Activated T-helper 1 cell treated with anti-CD3 and anti-CD28 coated beads, Interleukin-12 subunit alpha, Interleukin-12 subunit beta, Interleukin-2, Interleukin-4 antibody, amounts not matched to agents 30 ng/mL and 10 ng/mL and 1 ng/mL, durations not matched to agents 14 hours and 24 hours and 36 hours (primary cell): ENCODE data around the gene TRABD2B. TPM values are rescaled to one million over a fixed set of nuclear protein-coding genes. Genes with fewer than 3 reads are reported as not detected.

Experiments
- DNase-seq: peaks from one replicate; pipeline ENCODE4 v3.0.0; 2021; ENCODE audit warnings: low spot score
- H3K27ac Mint-ChIP-seq: one replicate; pipeline ENCODE4 v1.8.0; 2021; ENCODE audit warnings: mild to moderate bottlenecking, mixed read lengths
- H3K27me3 Mint-ChIP-seq: one replicate; pipeline ENCODE4 v1.8.0; 2022; ENCODE audit warnings: mild to moderate bottlenecking, moderate library complexity, mixed read lengths; ENCODE audit not compliant: insufficient read depth
- H3K36me3 Mint-ChIP-seq: one replicate; pipeline ENCODE4 v1.8.0; 2021; ENCODE audit warnings: low read depth, mixed read lengths
- H3K4me1 Mint-ChIP-seq: one replicate; pipeline ENCODE4 v1.8.0; 2021; ENCODE audit warnings: low read depth, mixed read lengths
- H3K4me3 Mint-ChIP-seq: one replicate; pipeline ENCODE4 v1.8.0; 2021; ENCODE audit warnings: mild to moderate bottlenecking, moderate library complexity, mixed read lengths
- H3K9me3 Mint-ChIP-seq: one replicate; pipeline ENCODE4 v1.8.0; 2021; ENCODE audit warnings: mixed read lengths
- intact Hi-C: fragments of 100-400 bp; cut with micrococcal nuclease; formaldehyde crosslinking; loops from one replicate; pipeline ENCODE4 v1.15.1; 2024
- total RNA-seq: library from RNA; stranded (reverse); gene quantifications from 2 replicates; pipeline ENCODE4 v1.2.3, GENCODE V29; 2022

Gene TRABD2B
- total RNA-seq, 1 donor from 2014 or later, result not detected

GRCh38 chr1:48030211-48030610 is 33.0 kb upstream of the TRABD2B start:
- H3K27me3 Mint-ChIP-seq, result no peaks in the 10 kb centered on the region
- H3K27ac Mint-ChIP-seq, result no peak overlapping the region
- intact Hi-C loops, result no loop called here
- DNase-seq, result no peak
- no peaks in the 10 kb centered on the region for H3K36me3 Mint-ChIP-seq
- no peaks in the 10 kb centered on the region for H3K9me3 Mint-ChIP-seq
- no peak overlapping the region for H3K4me3 Mint-ChIP-seq
- no peaks in the 10 kb centered on the region for H3K4me1 Mint-ChIP-seq

GRCh38 chr1:48028218-48029069 is 31.3 kb upstream of the TRABD2B start:
- no peaks in the 10 kb centered on the region for H3K27me3 Mint-ChIP-seq
- H3K27ac Mint-ChIP-seq, result no peak overlapping the region
- no peak overlapping the region for H3K4me3 Mint-ChIP-seq
- H3K4me1 Mint-ChIP-seq, result no peaks in the 10 kb centered on the region
- intact Hi-C loops, result no loop called here
- H3K36me3 Mint-ChIP-seq, result no peaks in the 10 kb centered on the region
- DNase-seq, result no peak
- H3K9me3 Mint-ChIP-seq, result no peaks in the 10 kb centered on the region

- Mint-ChIP-seq H3K27ac (no peak overlapping the region), H3K4me3 (no peak overlapping the region), H3K4me1 (no peaks in the 10 kb centered on the region), H3K9me3 (no peaks in the 10 kb centered on the region), H3K36me3 (no peaks in the 10 kb centered on the region), H3K27me3 (no peaks in the 10 kb centered on the region)
- intact Hi-C loops, result no loop called here
- DNase-seq, result no peak
These were observed 30.3 kb upstream of the TRABD2B start for GRCh38 chr1:48027533-48027835.

- H3K27me3 Mint-ChIP-seq, result no peaks in the 10 kb centered on the region
- no peaks in the 10 kb centered on the region for H3K4me1 Mint-ChIP-seq
- no peak overlapping the region for H3K4me3 Mint-ChIP-seq
- no peaks in the 10 kb centered on the region for H3K9me3 Mint-ChIP-seq
- H3K27ac Mint-ChIP-seq, result no peak overlapping the region
- intact Hi-C loops, result no loop called here
- no peaks in the 10 kb centered on the region for H3K36me3 Mint-ChIP-seq
- DNase-seq, result no peak
These were observed 29.7 kb upstream of the TRABD2B start for GRCh38 chr1:48026701-48027532.

GRCh38 chr1:48026275-48026674 is 29.1 kb upstream of the TRABD2B start:
- intact Hi-C loops, result no loop called here
- Mint-ChIP-seq H3K27ac (no peak overlapping the region), H3K36me3 (no peaks in the 10 kb centered on the region), H3K27me3 (no peaks in the 10 kb centered on the region), H3K9me3 (no peaks in the 10 kb centered on the region), H3K4me1 (no peaks in the 10 kb centered on the region), H3K4me3 (no peak overlapping the region)
- no peak for DNase-seq

GRCh38 chr1:48025076-48025475 is 27.9 kb upstream of the TRABD2B start:
- intact Hi-C loops, result no loop called here
- no peak overlapping the region for H3K4me3 Mint-ChIP-seq
- no peaks in the 10 kb centered on the region for H3K36me3 Mint-ChIP-seq
- no peaks in the 10 kb centered on the region for H3K4me1 Mint-ChIP-seq
- no peak overlapping the region for H3K27ac Mint-ChIP-seq
- H3K9me3 Mint-ChIP-seq, result no peaks in the 10 kb centered on the region
- H3K27me3 Mint-ChIP-seq, result no peaks in the 10 kb centered on the region
- no peak for DNase-seq

GRCh38 chr1:48023488-48023887 is 26.3 kb upstream of the TRABD2B start:
- intact Hi-C loops, result no loop called here
- Mint-ChIP-seq H3K4me1 (no peaks in the 10 kb centered on the region), H3K4me3 (no peak overlapping the region), H3K9me3 (no peaks in the 10 kb centered on the region), H3K36me3 (no peaks in the 10 kb centered on the region), H3K27ac (no peak overlapping the region), H3K27me3 (no peaks in the 10 kb centered on the region)
- no peak for DNase-seq

- Mint-ChIP-seq H3K4me1 (no peaks in the 10 kb centered on the region), H3K27ac (no peak overlapping the region), H3K36me3 (no peaks in the 10 kb centered on the region), H3K4me3 (no peak overlapping the region), H3K9me3 (no peaks in the 10 kb centered on the region), H3K27me3 (no peaks in the 10 kb centered on the region)
- no peak for DNase-seq
- intact Hi-C loops, result no loop called here
These were observed 25.1 kb upstream of the TRABD2B start for GRCh38 chr1:48022306-48022705.

- H3K27ac Mint-ChIP-seq, result no peak overlapping the region
- intact Hi-C loops, result no loop called here
- no peak overlapping the region for H3K4me3 Mint-ChIP-seq
- no peak for DNase-seq
- no peaks in the 10 kb centered on the region for H3K27me3 Mint-ChIP-seq
- no peaks in the 10 kb centered on the region for H3K9me3 Mint-ChIP-seq
- H3K36me3 Mint-ChIP-seq, result no peaks in the 10 kb centered on the region
- no peaks in the 10 kb centered on the region for H3K4me1 Mint-ChIP-seq
These were observed 24.6 kb upstream of the TRABD2B start for GRCh38 chr1:48021792-48022191.

GRCh38 chr1:48019714-48020315 is 22.6 kb upstream of the TRABD2B start:
- intact Hi-C loops, result no loop called here
- Mint-ChIP-seq H3K27ac (no peak overlapping the region), H3K4me1 (no peaks in the 10 kb centered on the region), H3K36me3 (no peaks in the 10 kb centered on the region), H3K9me3 (no peaks in the 10 kb centered on the region), H3K4me3 (no peak overlapping the region), H3K27me3 (peaks cover 10% of the 10 kb centered on the region)
- no peak for DNase-seq

- no peaks in the 10 kb centered on the region for H3K9me3 Mint-ChIP-seq
- no peak for DNase-seq
- no peaks in the 10 kb centered on the region for H3K4me1 Mint-ChIP-seq
- no peaks in the 10 kb centered on the region for H3K36me3 Mint-ChIP-seq
- no peak overlapping the region for H3K27ac Mint-ChIP-seq
- no peak overlapping the region for H3K4me3 Mint-ChIP-seq
- intact Hi-C loops, result no loop called here
- H3K27me3 Mint-ChIP-seq, result peaks cover 16% of the 10 kb centered on the region
These were observed 21.6 kb upstream of the TRABD2B start for GRCh38 chr1:48018799-48019198.

- Mint-ChIP-seq H3K27ac (no peak overlapping the region), H3K4me3 (no peak overlapping the region), H3K4me1 (no peaks in the 10 kb centered on the region), H3K36me3 (no peaks in the 10 kb centered on the region), H3K27me3 (peaks cover 23% of the 10 kb centered on the region), H3K9me3 (no peaks in the 10 kb centered on the region)
- intact Hi-C loops, result no loop called here
- DNase-seq, result no peak
These were observed 20.5 kb upstream of the TRABD2B start for GRCh38 chr1:48017716-48018115.

- Mint-ChIP-seq H3K9me3 (no peaks in the 10 kb centered on the region), H3K4me3 (no peak overlapping the region), H3K36me3 (no peaks in the 10 kb centered on the region), H3K27ac (no peak overlapping the region), H3K4me1 (no peaks in the 10 kb centered on the region), H3K27me3 (peaks cover 28% of the 10 kb centered on the region)
- intact Hi-C loops, result no loop called here
- DNase-seq, result no peak
These were observed 19.3 kb upstream of the TRABD2B start for GRCh38 chr1:48016515-48016914.
